NCI-H748 (cell line): Measurements from ENCODE around the gene RASSF5.

Experiments
- DNase-seq: peaks from one replicate; lab custom pipeline; 2025; ENCODE audit not compliant: unreplicated experiment; lab: John Stamatoyannopoulos, UW

The RASSF5 gene

GRCh38 chr1:206544562-206545257 lies 37.4 kb downstream of the RASSF5 start:
- DNase-seq = peak; percentile 54

GRCh38 chr1:206545351-206545750 lies 38.0 kb downstream of the RASSF5 start:
- no peak for DNase-seq

GRCh38 chr1:206547104-206547503 lies 39.8 kb downstream of the RASSF5 start:
- no peak for DNase-seq

GRCh38 chr1:206550446-206550845 lies 43.1 kb downstream of the RASSF5 start:
- DNase-seq = peak; percentile 61

GRCh38 chr1:206551296-206551985 lies 44.1 kb downstream of the RASSF5 start:
- DNase-seq = no peak

- DNase-seq = no peak
These were observed 44.6 kb downstream of the RASSF5 start for GRCh38 chr1:206551986-206552326.

- no peak for DNase-seq
These were observed 46.9 kb downstream of the RASSF5 start for GRCh38 chr1:206554211-206554610.

GRCh38 chr1:206554701-206555472 lies 47.6 kb downstream of the RASSF5 start:
- no peak for DNase-seq

GRCh38 chr1:206555473-206555935 lies 48.2 kb downstream of the RASSF5 start:
- DNase-seq = no peak

- peak; percentile 45 for DNase-seq
These were observed 48.9 kb downstream of the RASSF5 start for GRCh38 chr1:206556047-206556749.

- DNase-seq = peak; percentile 67
These were observed 49.7 kb downstream of the RASSF5 start for GRCh38 chr1:206556750-206557635.

GRCh38 chr1:206557636-206558473 lies 50.5 kb downstream of the RASSF5 start:
- no peak for DNase-seq

GRCh38 chr1:206558794-206559671 lies 51.7 kb downstream of the RASSF5 start:
- DNase-seq = no peak

GRCh38 chr1:206559672-206559995 lies 52.3 kb downstream of the RASSF5 start:
- DNase-seq = no peak

GRCh38 chr1:206560007-206560716 lies 52.8 kb downstream of the RASSF5 start:
- no peak for DNase-seq

- DNase-seq = no peak
These were observed 56.3 kb downstream of the RASSF5 start for GRCh38 chr1:206563367-206564207.

- DNase-seq = no peak
These were observed 58.7 kb downstream of the RASSF5 start for GRCh38 chr1:206565995-206566394.
